Right lobe of liver (tissue), 4 donors: ENCODE measurements around the gene FGD5.

Source experiments
- POLR2A ChIP-seq: fragments of 450-650 bp; IDR thresholded peaks from one replicate; pipeline ENCODE4 v1.6.1; 2017; ENCODE audit warnings: antibody characterized with exemption, mild to moderate bottlenecking
- TF ChIP-seq, protein P1 (sequence below), 4 donors: fragments of 200-600 bp in 3 of 4; fragments of 450-650 bp in 1 of 4; IDR thresholded peaks; one replicate each; pipeline versions ENCODE4 v1.5.1 to v1.8.0; 2016 to 2022; ENCODE audit warnings: antibody characterized with exemption in 4 of 4, mild to moderate bottlenecking in 2 of 4
- donor health status: DM: no; HTN: no; CAD: no.
- donor health status: DM: no; HTN: no; CAD: no.
- donor health status: DM: no; HTN: yes; CAD: no.

DNA sequence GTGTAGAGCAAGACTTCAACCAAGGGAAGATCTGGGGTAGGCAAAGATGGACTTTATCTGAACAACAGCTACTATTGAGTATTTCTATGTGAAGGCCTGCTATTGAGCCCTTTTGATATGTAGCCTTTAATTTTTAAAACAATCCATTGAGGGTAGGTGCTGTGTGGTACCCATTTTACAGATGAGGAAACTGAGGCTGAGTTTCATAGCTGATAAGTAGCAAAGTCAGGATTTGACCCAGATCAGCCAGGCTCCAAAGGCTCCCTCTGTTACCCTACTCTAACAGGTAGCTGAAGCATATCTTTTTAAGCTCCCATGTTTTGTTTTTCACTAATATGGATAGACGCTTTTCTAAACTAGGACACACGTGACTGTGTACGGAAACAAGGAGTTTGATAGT, 2.4 kb upstream of the FGD5 start:
- TF ChIP-seq, protein P1, sequence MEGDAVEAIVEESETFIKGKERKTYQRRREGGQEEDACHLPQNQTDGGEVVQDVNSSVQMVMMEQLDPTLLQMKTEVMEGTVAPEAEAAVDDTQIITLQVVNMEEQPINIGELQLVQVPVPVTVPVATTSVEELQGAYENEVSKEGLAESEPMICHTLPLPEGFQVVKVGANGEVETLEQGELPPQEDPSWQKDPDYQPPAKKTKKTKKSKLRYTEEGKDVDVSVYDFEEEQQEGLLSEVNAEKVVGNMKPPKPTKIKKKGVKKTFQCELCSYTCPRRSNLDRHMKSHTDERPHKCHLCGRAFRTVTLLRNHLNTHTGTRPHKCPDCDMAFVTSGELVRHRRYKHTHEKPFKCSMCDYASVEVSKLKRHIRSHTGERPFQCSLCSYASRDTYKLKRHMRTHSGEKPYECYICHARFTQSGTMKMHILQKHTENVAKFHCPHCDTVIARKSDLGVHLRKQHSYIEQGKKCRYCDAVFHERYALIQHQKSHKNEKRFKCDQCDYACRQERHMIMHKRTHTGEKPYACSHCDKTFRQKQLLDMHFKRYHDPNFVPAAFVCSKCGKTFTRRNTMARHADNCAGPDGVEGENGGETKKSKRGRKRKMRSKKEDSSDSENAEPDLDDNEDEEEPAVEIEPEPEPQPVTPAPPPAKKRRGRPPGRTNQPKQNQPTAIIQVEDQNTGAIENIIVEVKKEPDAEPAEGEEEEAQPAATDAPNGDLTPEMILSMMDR (IDR thresholded peaks at IDR 0.05), result no peak
- TF ChIP-seq POLR2A, result no peak
